Measurements from ENCODE around the gene ANKRD33B. TPM values are rescaled to one million over a fixed set of nuclear protein-coding genes. Genes with fewer than 3 reads are reported as not detected.

ANKRD33B gene
- total and polyA plus RNA-seq, 2 experiments from 2014 or later: 2.9 to 15.4 TPM

DNA sequence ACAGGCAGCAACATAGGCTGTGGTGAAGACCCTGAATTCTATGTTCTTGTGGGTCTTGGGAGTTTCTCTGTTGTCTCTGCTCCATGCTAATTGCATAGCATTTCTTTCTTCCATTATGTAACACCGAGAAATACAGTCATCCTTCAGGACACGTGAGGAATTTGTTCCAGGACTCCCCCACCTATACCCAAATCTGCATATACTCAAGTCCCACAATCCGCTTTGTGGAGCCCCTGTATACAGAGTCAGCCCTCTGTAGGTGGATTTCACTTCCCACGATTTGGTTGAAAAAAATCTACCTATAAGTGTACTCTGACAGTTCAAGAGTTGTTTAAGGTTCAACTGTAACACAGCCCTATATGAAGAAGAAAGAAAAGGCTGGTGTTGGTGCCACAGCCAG, 22.1 kb downstream of the ANKRD33B start:
- Histone ChIP-seq H3K4me1 (ENCODE audit: insufficient read depth) (peaks cover 16% of the 10 kb centered on the region), H3K79me2 (replicated peaks; ENCODE audit: insufficient read depth) (no peaks in the 10 kb centered on the region), H3F3A (replicated peaks; ENCODE audit: low read depth) (no peaks in the 10 kb centered on the region), H3K36me3 (ENCODE audit: insufficient read depth) (no peaks in the 10 kb centered on the region; the same call in 1 of the 2 replicates), H3K4me3 (no peak overlapping the region), H4K20me1 (replicated peaks; ENCODE audit: insufficient read depth) (no peaks in the 10 kb centered on the region), H3K9me2 (ENCODE audit: insufficient read depth) (no peaks in the 10 kb centered on the region), H3K27ac (ENCODE audit: low read depth) (no peak overlapping the region), H2AFZ (no peak overlapping the region), H3K4me2 (no peak overlapping the region), H3K27me3 (ENCODE audit: insufficient read depth) (no peaks in the 10 kb centered on the region)
- H3K9me3 Mint-ChIP-seq: peaks cover 2% of the 10 kb centered on the region; the same call in 2 of the 3 replicates
- DNase-seq (ENCODE audit: low spot score): no peak
- no peak for TF ChIP-seq EZH2 (IDR thresholded peaks at IDR 0.05; ENCODE audit: low read depth, unreplicated experiment)
- no peak for TF ChIP-seq STAT1 (IDR thresholded peaks at IDR 0.05; ENCODE audit: unreplicated experiment)
- no peak for TF ChIP-seq JUNB (IDR thresholded peaks at IDR 0.05; ENCODE audit: unreplicated experiment)
- TF ChIP-seq, protein P1, sequence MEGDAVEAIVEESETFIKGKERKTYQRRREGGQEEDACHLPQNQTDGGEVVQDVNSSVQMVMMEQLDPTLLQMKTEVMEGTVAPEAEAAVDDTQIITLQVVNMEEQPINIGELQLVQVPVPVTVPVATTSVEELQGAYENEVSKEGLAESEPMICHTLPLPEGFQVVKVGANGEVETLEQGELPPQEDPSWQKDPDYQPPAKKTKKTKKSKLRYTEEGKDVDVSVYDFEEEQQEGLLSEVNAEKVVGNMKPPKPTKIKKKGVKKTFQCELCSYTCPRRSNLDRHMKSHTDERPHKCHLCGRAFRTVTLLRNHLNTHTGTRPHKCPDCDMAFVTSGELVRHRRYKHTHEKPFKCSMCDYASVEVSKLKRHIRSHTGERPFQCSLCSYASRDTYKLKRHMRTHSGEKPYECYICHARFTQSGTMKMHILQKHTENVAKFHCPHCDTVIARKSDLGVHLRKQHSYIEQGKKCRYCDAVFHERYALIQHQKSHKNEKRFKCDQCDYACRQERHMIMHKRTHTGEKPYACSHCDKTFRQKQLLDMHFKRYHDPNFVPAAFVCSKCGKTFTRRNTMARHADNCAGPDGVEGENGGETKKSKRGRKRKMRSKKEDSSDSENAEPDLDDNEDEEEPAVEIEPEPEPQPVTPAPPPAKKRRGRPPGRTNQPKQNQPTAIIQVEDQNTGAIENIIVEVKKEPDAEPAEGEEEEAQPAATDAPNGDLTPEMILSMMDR (conservative IDR thresholded peaks at IDR 0.05; ENCODE audit: low read depth in 2 of 2): no peak
- no peak for TF ChIP-seq ZNF331 (CRISPR knock-in tag; IDR thresholded peaks at IDR 0.05; ENCODE audit: low read depth)
- no peak for TF ChIP-seq POLR2AphosphoS5 (IDR thresholded peaks at IDR 0.05; ENCODE audit: low read depth)
- TF ChIP-seq EZH2phosphoT487 (IDR thresholded peaks at IDR 0.05; ENCODE audit: unreplicated experiment): no peak
- TF ChIP-seq, protein P2, sequence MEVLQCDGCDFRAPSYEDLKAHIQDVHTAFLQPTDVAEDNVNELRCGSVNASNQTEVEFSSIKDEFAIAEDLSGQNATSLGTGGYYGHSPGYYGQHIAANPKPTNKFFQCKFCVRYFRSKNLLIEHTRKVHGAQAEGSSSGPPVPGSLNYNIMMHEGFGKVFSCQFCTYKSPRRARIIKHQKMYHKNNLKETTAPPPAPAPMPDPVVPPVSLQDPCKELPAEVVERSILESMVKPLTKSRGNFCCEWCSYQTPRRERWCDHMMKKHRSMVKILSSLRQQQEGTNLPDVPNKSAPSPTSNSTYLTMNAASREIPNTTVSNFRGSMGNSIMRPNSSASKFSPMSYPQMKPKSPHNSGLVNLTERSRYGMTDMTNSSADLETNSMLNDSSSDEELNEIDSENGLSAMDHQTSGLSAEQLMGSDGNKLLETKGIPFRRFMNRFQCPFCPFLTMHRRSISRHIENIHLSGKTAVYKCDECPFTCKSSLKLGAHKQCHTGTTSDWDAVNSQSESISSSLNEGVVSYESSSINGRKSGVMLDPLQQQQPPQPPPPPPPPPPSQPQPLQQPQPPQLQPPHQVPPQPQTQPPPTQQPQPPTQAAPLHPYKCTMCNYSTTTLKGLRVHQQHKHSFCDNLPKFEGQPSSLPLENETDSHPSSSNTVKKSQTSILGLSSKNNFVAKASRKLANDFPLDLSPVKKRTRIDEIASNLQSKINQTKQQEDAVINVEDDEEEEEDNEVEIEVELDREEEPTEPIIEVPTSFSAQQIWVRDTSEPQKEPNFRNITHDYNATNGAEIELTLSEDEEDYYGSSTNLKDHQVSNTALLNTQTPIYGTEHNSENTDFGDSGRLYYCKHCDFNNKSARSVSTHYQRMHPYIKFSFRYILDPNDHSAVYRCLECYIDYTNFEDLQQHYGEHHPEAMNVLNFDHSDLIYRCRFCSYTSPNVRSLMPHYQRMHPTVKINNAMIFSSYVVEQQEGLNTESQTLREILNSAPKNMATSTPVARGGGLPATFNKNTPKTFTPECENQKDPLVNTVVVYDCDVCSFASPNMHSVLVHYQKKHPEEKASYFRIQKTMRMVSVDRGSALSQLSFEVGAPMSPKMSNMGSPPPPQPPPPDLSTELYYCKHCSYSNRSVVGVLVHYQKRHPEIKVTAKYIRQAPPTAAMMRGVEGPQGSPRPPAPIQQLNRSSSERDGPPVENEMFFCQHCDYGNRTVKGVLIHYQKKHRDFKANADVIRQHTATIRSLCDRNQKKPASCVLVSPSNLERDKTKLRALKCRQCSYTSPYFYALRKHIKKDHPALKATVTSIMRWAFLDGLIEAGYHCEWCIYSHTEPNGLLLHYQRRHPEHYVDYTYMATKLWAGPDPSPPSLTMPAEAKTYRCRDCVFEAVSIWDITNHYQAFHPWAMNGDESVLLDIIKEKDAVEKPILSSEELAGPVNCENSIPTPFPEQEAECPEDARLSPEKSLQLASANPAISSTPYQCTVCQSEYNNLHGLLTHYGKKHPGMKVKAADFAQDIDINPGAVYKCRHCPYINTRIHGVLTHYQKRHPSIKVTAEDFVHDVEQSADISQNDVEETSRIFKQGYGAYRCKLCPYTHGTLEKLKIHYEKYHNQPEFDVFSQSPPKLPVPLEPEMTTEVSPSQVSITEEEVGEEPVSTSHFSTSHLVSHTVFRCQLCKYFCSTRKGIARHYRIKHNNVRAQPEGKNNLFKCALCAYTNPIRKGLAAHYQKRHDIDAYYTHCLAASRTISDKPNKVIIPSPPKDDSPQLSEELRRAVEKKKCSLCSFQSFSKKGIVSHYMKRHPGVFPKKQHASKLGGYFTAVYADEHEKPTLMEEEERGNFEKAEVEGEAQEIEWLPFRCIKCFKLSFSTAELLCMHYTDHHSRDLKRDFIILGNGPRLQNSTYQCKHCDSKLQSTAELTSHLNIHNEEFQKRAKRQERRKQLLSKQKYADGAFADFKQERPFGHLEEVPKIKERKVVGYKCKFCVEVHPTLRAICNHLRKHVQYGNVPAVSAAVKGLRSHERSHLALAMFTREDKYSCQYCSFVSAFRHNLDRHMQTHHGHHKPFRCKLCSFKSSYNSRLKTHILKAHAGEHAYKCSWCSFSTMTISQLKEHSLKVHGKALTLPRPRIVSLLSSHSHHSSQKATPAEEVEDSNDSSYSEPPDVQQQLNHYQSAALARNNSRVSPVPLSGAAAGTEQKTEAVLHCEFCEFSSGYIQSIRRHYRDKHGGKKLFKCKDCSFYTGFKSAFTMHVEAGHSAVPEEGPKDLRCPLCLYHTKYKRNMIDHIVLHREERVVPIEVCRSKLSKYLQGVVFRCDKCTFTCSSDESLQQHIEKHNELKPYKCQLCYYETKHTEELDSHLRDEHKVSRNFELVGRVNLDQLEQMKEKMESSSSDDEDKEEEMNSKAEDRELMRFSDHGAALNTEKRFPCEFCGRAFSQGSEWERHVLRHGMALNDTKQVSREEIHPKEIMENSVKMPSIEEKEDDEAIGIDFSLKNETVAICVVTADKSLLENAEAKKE (CRISPR knock-in tag; IDR thresholded peaks at IDR 0.05): no peak
- no peak for TF ChIP-seq CREB1 (CRISPR knock-in tag; IDR thresholded peaks at IDR 0.05; ENCODE audit: low read depth)
- TF ChIP-seq, protein P3, sequence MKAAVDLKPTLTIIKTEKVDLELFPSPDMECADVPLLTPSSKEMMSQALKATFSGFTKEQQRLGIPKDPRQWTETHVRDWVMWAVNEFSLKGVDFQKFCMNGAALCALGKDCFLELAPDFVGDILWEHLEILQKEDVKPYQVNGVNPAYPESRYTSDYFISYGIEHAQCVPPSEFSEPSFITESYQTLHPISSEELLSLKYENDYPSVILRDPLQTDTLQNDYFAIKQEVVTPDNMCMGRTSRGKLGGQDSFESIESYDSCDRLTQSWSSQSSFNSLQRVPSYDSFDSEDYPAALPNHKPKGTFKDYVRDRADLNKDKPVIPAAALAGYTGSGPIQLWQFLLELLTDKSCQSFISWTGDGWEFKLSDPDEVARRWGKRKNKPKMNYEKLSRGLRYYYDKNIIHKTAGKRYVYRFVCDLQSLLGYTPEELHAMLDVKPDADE (IDR thresholded peaks at IDR 0.05): no peak
- TF ChIP-seq, protein P4, sequence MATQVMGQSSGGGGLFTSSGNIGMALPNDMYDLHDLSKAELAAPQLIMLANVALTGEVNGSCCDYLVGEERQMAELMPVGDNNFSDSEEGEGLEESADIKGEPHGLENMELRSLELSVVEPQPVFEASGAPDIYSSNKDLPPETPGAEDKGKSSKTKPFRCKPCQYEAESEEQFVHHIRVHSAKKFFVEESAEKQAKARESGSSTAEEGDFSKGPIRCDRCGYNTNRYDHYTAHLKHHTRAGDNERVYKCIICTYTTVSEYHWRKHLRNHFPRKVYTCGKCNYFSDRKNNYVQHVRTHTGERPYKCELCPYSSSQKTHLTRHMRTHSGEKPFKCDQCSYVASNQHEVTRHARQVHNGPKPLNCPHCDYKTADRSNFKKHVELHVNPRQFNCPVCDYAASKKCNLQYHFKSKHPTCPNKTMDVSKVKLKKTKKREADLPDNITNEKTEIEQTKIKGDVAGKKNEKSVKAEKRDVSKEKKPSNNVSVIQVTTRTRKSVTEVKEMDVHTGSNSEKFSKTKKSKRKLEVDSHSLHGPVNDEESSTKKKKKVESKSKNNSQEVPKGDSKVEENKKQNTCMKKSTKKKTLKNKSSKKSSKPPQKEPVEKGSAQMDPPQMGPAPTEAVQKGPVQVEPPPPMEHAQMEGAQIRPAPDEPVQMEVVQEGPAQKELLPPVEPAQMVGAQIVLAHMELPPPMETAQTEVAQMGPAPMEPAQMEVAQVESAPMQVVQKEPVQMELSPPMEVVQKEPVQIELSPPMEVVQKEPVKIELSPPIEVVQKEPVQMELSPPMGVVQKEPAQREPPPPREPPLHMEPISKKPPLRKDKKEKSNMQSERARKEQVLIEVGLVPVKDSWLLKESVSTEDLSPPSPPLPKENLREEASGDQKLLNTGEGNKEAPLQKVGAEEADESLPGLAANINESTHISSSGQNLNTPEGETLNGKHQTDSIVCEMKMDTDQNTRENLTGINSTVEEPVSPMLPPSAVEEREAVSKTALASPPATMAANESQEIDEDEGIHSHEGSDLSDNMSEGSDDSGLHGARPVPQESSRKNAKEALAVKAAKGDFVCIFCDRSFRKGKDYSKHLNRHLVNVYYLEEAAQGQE (IDR thresholded peaks at IDR 0.05; ENCODE audit: unreplicated experiment): no peak
- no peak for TF ChIP-seq ZNF114 (CRISPR knock-in tag; IDR thresholded peaks at IDR 0.05)
- H3K4me3 Mint-ChIP-seq: no peak overlapping the region
- no peak overlapping the region for H3K27ac Mint-ChIP-seq
- ATAC-seq: no peak
- H3K36me3 Mint-ChIP-seq (ENCODE audit: low read depth): peaks cover 4% of the 10 kb centered on the region; the same call in 1 of the 3 replicates
- peaks cover 8% of the 10 kb centered on the region for H3K27me3 Mint-ChIP-seq (ENCODE audit: insufficient read depth, low read depth, poor library complexity)
- peaks cover 44% of the 10 kb centered on the region for H3K4me1 Mint-ChIP-seq

Data from GM23338 (cell line).